ENCODE measurements around the gene UBL3. TPM values are rescaled to one million over a fixed set of nuclear protein-coding genes. Genes with fewer than 3 reads are reported as not detected.
A peak's percentile ranks its signal among the peaks of the same experiment; 100 is the strongest.

The UBL3 gene
- total RNA-seq, 1 experiment from 2014 or later: 19.0 TPM

GRCh38 chr13:29816715-29817114 lies 33.7 kb downstream of the UBL3 start:
- H2BK12ac ChIP-seq (ENCODE audit: insufficient read length, low read depth, low read length): no peak overlapping the region
- no peaks in the 10 kb centered on the region for H4K20me1 ChIP-seq (ENCODE audit: control insufficient read depth, insufficient read depth, insufficient read length)
- no peaks in the 10 kb centered on the region for H3K4me1 ChIP-seq (ENCODE audit: insufficient read depth, low read length)
- TF ChIP-seq, protein P1, sequence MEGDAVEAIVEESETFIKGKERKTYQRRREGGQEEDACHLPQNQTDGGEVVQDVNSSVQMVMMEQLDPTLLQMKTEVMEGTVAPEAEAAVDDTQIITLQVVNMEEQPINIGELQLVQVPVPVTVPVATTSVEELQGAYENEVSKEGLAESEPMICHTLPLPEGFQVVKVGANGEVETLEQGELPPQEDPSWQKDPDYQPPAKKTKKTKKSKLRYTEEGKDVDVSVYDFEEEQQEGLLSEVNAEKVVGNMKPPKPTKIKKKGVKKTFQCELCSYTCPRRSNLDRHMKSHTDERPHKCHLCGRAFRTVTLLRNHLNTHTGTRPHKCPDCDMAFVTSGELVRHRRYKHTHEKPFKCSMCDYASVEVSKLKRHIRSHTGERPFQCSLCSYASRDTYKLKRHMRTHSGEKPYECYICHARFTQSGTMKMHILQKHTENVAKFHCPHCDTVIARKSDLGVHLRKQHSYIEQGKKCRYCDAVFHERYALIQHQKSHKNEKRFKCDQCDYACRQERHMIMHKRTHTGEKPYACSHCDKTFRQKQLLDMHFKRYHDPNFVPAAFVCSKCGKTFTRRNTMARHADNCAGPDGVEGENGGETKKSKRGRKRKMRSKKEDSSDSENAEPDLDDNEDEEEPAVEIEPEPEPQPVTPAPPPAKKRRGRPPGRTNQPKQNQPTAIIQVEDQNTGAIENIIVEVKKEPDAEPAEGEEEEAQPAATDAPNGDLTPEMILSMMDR (conservative IDR thresholded peaks at IDR 0.05): no peak
- H2AK5ac ChIP-seq (ENCODE audit: insufficient read length, low read length): no peak overlapping the region
- H3K79me1 ChIP-seq (ENCODE audit: insufficient read depth, low read depth, low read length, poor library complexity, severe bottlenecking): no peaks in the 10 kb centered on the region
- H2BK15ac ChIP-seq (ENCODE audit: low read depth, low read length): no peak overlapping the region
- H3K9me3 ChIP-seq (ENCODE audit: control insufficient read depth, low read depth, low read length): no peaks in the 10 kb centered on the region
- no peak overlapping the region for H2BK20ac ChIP-seq (ENCODE audit: low read depth, low read length, poor library complexity, severe bottlenecking)
- no peak overlapping the region for H2BK5ac ChIP-seq (ENCODE audit: insufficient read length, low read length)
- WGBS (ENCODE audit: extremely low coverage, insufficient read length, low lambda C conversion rate): no CpG with 5 or more reads among the region's 2 CpGs
- H3K9me3 Mint-ChIP-seq: no peaks in the 10 kb centered on the region
- H4K91ac ChIP-seq (ENCODE audit: insufficient read length, low read depth, low read length): no peak overlapping the region
- no peak overlapping the region for H2BK120ac ChIP-seq (ENCODE audit: low read depth, low read length, poor library complexity, severe bottlenecking)
- H3K18ac ChIP-seq (ENCODE audit: insufficient read length, low read depth, low read length): no peak overlapping the region
- H3K27me3 Mint-ChIP-seq (ENCODE audit: low read depth): no peaks in the 10 kb centered on the region
- H4K8ac ChIP-seq (replicated peaks; ENCODE audit: insufficient read length, low read depth, low read length): no peak overlapping the region
- H2AFZ ChIP-seq (ENCODE audit: low read length): no peak overlapping the region
- no peak overlapping the region for H3K56ac ChIP-seq (ENCODE audit: insufficient read length, low read depth, low read length)
- H3K4me3 Mint-ChIP-seq: no peak overlapping the region
- no peak overlapping the region for H3T11ph ChIP-seq (ENCODE audit: low read length)
- no peak overlapping the region for H3K23ac ChIP-seq (ENCODE audit: insufficient read length, low read depth, low read length)
- no peaks in the 10 kb centered on the region for H3K27me3 ChIP-seq (ENCODE audit: insufficient read depth, low read length)
- H3K27ac Mint-ChIP-seq: peak overlapping the region in 1 of 3 experiments; percentile 38; a peak in 2 of 7 replicates
- no peaks in the 10 kb centered on the region for H3K23me2 ChIP-seq (ENCODE audit: insufficient read length, low read depth, low read length, poor library complexity, severe bottlenecking)
- H3K14ac ChIP-seq (ENCODE audit: insufficient read depth, low read length): no peak overlapping the region
- H3K36me3 Mint-ChIP-seq (ENCODE audit: insufficient read depth in 1 of 3, low read depth in 3 of 3): no peaks in the 10 kb centered on the region; a peak in 1 of 7 replicates
- no peak overlapping the region for H4K5ac ChIP-seq (ENCODE audit: insufficient read length, low read depth, low read length)
- no peak overlapping the region for H3K27ac ChIP-seq (ENCODE audit: insufficient read length, low read depth, low read length)
- no peaks in the 10 kb centered on the region; the same call in 1 of the 2 replicates for H3K79me2 ChIP-seq (ENCODE audit: insufficient read depth, low read length)
- no peak overlapping the region for H3K9ac ChIP-seq (ENCODE audit: extremely low read depth, insufficient read length, low read length)
- no peak overlapping the region for H3K4ac ChIP-seq (ENCODE audit: low read depth, low read length)
- no peak for DNase-seq
- peaks cover 16 to 21% of the 10 kb centered on the region in 2 experiments for H3K4me1 Mint-ChIP-seq
- H3K4me2 ChIP-seq (ENCODE audit: insufficient read depth, insufficient read length, low read length): no peak overlapping the region
